SHP77 treated with DMSO at 0.1 percent for 48 hours (cell line): ENCODE data around the gene ACOT7.

Experiments
- DNase-seq: peaks from one replicate; lab custom pipeline; 2025; lab: John Stamatoyannopoulos, UW

ACOT7 gene

DNA sequence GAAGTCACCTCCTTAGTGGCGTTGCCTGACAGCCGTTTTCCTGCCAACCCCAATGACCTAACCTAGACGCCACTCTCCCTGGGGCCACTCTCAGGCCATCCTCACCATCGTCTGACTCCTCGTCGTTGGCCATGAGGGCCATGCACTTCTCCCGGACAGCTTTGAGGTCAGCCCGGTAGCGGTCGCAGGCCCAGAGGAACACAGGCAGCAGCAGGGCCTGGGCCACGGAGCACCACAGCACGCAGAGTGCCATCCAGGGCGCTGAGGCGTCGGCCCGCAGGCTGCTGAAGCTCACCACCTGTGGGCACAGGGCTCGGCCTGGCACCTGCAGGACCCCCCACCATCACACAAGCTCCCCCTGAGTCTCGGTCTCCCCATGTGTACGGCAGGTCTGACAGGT lies 142.3 kb downstream of the ACOT7 start:
- no peak for DNase-seq

DNA sequence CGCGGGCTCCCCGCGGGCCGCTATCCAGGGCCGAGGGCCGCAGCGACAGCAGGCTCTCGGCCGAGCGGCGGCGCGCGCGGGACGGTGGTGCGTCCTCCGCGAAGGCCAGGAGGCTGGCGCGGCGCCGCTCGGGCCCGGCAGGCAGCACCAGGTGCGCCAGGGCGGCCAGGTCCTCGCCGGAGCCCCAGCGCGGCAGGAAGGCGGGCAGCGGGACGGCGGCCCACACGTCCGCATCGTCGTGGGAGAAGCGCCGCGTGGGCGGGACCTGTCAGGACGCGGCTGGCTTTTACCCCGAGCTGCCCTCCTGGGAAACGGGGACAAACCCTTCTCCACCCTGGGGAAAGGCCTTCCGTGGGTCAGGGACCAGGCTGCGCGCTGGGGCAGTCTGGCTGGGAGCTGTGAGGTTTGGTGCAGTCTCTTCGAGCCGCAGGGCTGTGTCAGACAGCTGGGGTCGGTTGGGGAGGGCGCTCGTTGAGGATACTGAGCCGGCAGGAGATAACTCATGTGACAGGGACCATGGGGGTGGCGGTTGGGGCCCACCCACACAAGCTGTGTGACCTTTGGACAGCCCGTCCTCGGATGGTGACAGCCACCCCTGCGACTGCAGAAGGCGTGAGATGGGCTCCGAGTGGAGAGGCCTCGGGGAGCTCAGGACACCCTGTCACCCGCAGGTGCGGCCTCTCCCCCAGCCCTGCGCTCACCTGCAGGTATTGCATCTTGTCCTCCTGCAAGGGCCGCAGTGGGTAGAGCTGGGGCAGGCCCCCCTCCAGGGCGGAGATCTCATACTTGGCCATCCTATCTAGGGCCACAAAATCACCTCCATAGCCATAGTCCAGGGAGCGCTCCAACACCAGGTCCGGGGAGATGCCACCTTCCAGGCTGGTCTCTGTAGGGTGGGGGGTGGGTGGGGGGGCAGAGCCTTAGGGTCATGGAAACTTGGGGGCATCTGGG lies 143.6 kb downstream of the ACOT7 start:
- DNase-seq: no peak

DNA sequence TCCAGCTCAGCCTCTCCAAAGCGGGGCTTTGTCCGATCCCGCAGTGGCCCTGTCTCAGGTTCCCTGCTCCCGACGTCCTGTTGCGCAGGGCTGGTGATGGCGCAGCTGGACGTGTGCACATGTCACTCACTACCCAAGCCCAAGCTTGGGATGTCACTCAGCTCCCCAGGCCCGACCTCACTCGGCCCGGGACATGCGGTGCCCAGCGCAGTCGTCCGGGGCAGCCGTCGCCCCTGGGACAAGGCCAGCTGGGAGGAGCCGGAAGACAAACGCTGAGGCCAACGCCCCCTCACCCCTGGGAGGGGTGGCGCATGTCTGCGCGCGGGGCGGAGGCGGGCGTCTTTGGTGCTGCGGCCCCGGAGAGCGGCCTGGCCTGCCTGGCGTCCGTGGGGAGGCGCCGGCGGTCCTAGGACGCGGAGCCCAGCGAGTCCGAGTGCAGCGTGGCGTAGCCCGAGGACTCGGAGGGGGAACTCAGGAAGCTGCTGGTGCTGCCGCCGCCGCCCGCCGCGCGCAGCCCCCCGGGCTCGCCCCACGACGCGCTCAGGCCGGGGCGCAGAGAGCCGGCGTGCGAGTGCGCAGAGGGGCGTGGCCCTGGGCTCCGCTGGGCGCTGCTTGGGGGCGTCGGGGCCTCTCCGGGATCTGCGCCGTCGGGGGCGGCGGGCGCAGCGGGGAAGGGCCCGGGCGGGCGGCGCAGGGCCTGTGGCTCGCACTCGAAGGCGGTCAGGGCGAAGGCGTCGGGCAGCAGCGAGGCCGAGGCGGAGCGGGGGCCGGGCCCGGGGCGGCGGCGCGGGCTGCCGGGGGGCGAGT lies 144.4 kb downstream of the ACOT7 start:
- no peak for DNase-seq

DNA sequence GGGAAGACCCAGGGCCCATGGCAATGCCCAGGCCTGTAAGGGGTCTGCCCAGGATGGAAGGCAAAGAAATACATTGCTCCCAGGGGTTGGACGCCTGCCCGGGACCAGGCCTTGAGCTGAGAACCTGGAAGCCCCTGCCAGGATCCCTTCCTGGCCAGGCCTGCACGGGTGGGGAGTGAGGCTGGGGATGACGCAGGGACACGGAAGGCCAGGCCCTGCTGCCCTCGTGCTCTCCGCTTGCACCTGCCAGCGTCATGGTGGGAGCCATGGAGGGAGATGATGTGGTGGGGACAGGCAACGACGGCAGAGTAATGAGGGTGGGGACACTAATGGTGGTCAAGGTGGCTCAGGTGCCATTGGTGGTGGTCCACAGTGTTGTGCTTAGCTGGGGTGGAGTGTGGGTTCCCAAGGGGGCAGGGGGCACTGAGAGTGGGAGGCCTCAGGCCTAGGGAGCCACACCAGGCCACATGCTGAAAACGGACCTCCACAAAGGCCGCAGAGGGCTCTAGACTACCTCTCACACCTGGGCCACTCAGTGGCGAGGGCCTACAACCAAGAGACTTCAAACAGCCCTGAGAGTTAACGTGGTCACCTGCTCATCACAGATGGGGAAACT lies 145.3 kb downstream of the ACOT7 start:
- DNase-seq: no peak

DNA sequence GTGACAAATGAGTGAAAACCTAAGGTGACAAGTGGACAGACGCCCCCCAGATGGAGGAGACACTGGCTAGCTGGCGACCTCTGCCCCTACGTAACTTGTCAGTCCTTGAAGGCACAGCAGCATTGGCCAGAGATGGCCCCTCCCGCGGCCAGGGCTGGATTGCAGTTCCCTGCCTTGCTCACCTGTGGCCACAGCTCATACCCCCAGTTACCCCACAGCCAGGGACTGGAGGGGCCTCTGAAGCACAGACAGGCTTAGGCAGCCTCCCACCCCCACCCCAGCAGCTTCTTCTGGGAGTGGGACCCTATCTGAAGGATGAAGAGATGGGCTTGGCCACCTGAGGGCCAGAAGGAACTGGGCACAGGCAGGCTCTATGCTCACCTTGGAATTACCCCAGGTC lies 145.9 kb downstream of the ACOT7 start:
- no peak for DNase-seq

DNA sequence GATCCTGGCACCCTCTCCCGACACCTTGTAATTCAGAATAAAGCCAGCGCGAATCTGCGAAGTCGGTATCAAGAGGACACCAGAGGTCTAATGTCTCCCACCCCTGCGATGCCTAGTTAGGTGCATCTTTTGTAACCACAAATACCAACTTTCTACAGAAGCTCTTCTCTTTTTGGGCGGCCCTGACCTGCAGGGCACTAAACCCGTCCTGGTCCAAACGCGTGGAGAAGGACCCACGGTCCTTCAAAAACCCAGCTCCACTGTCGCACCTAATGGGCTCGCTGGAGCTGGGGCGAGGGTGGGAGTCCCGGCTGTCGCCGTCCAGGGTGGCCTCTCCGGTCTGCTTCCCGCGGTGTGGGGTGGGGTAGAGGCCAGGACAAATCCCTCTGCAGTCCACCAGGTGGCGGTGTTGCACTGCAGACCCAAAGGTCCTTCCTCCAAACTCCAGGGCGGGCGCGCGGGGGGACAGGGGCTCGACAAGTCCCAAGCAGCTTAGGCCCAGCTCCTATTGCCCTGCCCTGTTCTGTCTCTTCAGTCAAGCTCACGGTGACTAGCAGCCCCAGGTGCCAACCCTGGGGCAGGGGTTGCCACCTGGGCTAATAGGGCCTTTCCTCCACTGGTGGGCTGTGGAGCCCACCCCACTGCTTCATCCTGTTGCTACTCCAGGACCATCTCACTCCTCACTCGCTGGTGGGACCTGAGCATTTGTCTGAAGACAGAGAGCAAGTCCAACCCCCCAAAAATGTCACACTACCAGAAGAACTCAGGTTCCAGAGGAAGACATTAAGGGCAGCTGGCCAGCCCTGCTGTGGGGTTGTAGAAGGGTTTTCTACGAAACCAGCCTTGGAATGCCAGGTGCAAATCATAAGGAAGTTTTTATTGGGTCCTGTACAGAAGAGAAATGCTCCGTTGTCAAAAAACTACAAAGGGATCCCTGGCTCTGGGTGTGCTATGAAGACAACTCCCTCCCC lies 146.8 kb downstream of the ACOT7 start:
- peak; percentile 36 for DNase-seq

DNA sequence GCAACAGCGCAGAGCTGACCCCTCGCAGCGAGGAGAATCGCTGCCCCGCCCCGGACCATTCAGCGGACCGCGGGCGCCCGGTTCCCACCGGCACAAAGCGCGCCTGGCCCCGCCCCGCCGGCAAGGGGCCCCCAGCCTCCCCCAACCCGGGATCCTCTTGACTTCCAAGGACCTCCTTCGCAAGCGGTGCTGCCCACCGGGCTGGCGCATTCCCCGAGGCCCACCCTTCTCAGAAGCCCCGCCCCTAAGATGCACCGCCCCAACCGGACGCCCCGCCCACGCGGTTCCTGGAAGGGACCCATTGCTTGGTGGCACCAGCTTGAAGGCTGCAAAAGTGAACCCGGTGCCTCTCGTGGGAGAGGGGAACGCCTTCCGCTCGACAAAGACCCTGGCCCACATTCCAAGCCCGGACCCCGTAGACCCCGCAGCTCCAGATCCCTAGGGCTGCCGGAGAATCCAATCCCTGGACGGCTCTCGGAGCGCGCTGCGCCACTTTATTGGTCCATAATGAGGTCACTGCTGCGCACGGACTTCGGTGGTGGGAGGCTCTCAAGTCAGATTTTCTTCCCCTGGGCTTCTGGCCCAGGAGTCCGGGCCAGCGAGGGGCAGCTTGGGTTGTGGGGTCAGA lies 147.6 kb downstream of the ACOT7 start:
- DNase-seq: peak; percentile 32

DNA sequence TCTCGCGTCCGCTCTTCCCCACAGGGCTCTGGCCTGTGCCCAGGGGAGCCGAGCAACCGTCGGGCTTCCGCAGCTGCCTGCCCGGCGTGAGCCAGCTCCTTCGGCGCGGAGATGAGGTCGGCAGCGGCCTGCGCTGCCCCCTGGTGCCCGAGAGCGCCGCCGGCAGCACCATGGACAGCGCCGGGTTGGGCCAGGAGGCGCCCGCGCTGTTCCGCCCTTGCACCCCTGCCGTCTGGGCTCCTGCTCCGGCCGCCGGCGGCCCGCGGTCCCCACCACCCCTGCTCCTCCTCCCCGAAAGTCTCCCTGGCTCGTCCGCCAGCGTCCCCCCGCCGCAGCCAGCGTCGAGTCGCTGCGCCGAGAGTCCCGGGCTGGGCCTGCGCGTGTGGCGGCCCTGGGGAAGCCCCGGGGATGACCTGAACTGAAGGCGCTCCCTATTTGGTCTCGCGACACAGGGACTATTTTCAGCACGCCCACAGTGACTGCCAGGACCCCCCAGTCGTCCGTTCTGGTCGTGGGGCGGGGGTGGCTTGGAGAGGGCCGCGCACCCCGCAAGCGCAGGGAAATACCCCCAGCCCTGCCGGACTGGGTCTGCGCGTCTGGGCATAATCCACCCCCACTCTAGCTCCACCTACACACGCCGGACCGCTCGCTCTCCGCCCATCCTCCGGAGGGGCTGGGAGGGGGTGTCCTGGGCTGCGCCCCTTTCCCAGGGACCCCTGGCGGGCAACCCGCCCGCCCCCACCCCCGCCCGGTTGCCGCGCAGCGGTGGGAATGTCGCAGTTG lies 148.3 kb downstream of the ACOT7 start:
- DNase-seq: peak; percentile 56

DNA sequence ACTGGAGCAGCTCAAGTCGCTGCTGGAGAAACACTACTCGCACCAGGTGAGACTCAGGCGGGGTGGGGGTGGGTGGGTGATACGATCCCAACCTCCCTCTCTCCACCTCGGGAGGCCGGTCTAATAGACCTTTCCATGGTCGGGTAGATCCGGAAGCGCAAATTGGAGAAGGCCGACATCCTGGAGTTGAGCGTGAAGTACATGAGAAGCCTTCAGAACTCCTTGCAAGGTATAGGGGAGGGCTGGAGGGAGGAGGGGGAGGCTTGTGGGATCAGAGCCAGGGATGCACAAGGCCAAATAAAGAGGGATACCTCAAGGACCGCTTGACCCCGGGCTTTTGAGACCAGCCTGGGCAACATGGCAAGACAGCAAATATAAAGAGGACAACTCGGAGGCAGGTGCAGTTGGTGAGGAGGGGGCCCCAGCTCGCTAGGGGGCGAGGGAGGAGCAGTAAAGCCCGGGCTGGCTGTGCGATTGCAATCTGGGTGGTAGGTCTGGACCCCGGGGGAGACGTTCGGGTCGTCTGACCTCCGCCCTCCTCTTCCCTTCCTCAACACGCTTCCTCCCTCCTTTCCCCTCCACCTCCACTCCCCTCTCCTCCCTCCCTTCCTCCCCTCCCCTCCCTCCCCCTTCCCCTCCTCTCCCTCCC lies 149.0 kb downstream of the ACOT7 start:
- DNase-seq: no peak

DNA sequence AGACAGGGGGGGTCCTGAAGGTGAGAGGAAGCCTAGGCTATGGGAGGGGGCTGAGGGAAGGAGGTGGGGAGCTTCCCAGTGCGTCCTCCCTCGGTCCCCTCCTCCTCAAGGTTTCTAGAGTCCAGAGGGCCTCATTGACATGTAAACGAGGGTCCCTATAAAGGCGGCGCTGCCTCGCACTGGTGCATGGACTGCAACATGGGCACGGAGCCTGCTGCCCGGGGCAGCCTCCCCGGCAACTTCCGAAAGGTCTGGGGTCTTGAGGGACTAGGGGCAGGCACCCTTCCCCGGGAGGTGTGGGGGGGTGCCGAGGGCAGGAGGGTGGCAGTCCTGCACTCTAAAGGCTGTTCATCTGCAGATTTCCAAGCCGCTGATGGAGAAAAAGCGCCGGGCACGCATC lies 149.6 kb downstream of the ACOT7 start, which contains the start of gene HES3:
HES3 (plus strand) TSS at position 187 of the 400 bp plus-strand sequence; CDS start at position 374, 187 bp downstream.
- no peak for DNase-seq

DNA sequence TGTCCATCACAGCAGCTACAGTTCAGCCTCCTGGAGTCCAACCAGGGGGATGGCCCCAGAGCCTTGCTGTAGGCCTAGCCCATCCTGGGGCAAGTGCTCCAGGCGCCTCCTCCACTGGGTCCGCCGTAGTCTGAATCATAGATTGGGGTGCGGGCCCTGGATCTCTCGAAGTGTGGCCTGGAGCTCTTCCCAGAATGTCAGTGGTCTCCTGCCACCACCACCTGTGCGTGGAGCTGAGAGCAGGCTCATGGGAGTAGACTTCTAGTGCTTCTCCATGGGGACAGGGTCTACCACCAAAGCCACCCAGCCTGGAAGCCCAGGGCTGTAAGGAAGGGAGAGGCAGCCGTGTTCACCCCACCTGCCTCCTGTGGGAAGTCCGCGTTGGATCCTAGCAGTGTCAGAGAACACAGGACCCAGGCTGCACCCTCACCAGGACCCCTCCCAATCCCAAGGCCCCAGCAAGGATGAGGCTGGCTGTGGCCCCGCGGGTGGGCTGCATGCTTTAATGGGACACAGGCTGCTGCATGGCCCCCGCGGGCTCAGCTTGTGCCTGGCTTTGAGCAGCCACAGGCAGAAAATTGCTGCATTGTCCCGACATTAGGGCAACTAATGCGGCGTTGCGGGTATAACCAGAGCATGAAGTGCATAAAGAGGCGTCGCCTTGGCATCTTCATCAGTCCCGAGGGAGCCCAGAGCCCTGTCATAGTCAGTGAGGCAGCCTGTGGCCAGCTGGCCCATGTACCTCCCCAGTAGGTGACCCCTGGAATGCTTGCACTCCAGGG lies 150.3 kb downstream of the ACOT7 start:
- no peak for DNase-seq

DNA sequence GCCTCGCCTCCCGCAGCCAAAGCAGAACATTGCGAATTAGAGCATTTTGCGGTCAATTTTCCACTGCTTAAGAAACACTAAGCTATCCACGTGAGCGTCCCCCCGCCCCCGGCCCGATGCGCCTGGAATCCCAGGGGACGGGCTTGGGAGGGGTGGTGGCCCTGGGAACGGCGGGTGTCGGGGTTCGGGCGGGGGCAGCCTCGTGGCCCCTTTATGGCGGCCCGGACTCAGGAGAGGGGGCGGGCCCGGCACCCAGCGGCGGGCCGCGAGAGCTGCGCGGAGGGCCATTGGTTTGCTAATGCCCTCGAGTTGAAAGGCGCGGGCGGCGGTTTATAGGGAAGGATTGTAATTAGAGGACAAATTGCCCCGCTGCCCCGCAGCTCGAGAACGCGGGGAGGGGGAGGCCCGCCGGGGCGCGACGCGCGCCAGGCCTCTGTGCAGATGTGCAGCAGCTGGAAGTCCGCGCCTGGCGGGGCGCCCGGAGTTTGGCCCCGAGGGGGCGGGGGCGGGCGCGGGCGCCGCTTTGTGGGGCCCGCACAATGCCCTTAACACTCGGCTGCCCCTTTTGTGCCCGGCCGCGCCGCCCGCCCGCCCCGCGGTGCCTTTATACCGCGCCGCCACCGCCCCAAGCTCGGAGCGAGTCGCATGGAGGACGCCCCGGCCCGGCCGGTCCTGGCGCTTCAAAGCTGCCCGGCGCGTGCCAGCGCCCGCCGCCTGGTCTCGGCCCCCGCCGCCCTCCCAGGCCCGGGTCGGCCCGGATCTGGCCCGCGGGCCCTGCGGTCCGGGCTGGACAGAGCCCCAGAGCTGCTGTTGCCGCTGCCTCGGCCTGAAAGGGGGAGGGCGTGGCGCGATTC lies 151.5 kb downstream of the ACOT7 start:
- DNase-seq: no peak

DNA sequence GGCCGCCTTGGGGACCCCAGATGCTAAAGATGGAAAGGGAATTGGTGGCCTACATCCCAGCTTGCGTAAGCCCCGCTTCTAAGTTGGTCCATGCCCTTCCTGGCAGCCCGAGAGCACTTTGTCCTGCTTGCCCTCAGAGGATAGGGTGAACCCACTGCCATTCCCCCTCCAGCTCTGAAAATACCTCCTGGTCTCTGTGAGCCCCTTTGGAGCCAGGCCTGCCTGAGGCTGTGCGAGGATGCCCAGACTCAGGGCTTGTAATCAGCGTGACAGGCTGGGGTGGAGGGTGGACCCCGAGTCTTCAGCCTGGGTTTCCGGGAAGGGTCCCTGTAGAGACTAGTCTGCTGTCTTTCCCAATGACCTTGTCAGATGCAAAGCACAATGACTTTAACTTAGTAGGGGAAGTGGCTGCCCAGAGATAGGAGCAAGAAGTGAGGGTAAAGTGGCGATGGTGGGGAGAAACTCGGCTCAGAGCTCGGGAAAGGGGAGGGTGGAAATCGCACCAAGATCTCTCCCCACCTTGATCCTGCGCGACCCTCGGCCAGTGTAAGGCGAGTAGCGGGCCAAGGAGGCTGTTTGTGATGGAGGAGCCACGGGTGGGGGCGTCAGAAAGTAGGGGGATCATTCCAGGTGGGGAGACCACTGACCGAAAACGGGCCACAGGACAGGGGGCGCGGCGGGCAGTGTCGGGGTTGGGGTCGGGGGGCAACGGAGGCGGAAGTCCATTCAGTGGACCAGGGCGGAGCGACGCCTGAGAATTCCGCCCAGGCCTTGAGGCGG lies 152.3 kb downstream of the ACOT7 start:
- no peak for DNase-seq

DNA sequence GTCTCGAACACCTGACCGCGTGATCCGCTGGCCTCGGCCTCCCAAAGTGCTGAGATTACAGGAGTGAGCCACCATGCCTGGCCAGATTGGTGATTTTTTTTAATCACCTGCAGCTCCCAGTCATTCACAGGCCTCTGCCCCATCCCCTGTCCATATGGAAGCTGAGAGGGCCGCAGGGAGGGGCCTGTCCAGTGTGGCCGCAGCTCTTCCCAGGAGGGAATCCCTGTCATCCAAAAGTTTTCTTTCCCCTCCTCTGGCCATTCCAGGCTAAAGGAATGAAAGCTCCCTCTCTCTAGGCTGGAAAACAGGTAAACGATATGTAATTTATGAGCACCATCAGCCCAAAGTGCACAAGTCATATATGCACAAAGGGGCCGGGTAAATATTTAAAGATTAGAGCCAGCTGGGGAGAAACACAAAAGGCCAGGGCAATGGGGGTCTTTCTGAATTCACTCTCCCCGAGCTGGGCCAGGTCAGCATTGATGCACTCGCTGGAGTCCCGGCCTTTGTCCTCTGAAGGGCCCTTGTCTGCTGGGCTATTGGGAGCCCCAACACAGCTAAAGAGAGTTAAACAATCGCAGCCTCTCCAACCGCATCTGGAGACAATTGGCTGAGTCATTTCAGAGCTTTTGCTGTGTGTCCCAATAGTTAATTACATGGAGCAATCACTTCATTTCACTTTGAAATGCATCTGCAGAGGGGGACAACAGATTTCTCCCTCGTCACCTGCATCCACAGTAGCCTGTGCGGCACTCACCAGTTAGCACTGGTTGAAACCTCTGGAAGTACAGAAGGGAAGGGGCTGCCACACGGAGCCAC lies 153.4 kb downstream of the ACOT7 start:
- DNase-seq: peak; percentile 39

DNA sequence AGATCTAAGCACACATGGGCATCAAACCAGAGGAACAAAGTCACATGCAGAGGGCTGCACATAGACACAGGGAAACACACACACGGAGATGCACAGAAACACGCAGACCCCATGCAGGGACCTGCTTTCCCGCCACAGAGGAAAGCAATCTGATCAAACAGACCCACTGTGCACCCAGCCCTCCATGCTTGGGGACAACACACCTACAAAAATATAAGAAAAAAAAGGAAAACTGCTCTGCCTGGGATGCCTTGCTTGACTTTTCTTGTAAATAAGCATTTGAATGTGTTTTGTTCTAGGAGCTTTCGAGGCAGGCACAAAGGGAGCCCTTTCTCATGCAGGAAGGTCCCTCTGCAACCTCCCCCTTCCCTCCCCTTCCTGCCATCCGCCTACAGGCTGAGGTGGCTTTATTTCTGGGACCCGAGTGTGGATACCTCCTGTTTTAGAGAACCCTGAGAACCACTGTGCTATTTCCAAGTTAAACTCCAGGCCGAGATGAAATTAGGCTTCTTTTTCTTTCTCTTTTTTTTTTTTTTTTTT lies 154.3 kb downstream of the ACOT7 start:
- no peak for DNase-seq

DNA sequence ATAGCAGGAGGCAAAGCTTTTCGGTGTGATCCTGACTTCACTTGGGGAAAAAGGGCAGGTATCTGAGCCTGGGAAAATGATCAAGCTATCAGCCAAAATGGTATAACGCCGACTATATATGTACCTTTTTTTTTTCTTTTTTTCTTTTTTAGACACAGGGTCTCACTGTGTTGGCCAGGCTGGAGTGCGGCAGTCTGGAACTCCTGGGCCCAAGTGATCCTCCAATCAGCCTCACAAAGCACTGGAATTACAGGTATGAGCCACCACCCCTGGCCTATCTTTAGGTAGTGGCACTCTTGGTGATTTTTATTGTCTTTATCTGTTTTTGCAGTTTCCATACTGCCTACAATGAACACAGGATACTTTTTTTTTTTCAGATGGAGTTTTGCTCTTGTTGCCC lies 156.5 kb downstream of the ACOT7 start:
- no peak for DNase-seq
